ENCODE measurements around the gene NYNRIN.

NYNRIN gene

DNA sequence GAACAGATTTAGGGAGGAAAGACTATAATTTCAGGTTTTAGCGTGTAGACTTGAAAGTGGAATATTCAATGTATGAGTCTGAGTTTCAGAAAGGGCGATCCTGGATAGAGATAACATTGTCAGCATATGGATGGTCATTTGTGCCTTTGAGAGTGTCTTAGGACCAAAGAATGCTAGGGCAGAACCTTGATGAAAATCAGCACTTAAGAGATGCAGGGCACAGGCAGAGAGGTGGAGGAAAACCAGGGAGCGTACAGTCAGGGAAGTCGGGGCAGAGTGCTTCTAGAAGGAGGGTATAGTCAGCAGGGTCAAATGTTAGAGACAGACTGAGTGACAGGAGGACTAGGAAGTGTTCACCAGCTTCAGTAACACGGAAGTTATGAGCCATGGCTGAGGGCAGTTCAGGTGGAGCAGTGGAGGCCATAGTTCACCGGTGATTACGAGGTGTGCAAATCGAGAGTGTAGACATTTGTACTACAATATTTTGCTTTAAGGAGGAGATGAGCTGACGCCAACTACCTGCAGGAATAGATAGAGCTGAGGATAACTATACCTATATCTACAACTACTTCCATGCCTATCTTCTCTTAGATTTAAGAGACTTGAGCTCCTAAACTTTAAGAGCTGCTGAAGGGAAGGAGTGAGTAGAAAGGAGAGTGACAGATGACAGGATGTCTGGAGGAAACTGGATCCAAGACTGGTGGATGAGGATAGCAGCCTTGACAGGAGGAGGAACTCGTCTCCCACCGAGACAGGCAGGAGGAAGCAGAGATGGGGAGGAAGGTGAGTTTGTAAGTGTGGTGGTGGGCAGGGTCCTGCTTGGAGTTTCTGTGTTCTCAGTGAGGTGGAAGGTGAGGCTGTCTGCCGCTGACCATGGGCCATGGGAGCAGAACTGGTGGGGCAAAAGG is 24.1 kb downstream of the NYNRIN start:
- no peak for DNase-seq (ENCODE audit: low read depth)
- H3K4me3 ChIP-seq (ENCODE audit: control insufficient read depth, low read depth, low read length): no peak overlapping the region
- no peak for TF ChIP-seq CTCF (conservative IDR thresholded peaks at IDR 0.05; ENCODE audit: control insufficient read depth, insufficient read depth, low read depth, low read length)

DNA sequence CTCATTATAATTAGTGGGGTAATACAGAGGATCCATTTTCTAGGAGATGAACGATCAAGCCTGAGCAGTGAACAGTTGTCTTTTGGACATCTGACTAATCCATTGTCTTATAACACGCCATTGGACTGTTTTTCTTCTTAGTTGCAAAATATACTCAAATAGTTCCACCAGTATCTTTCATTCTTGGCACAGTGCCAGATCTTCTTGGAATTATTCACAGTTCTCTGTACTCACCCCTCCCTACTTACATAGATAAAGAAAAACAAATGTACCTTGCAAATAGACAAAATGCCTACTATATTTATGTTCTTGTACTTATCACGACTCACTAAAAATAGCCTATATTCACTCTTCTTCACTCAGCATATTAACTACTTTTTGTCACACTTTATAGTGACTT is 26.9 kb downstream of the NYNRIN start:
- no peak overlapping the region for H3K4me3 ChIP-seq (ENCODE audit: control insufficient read depth, low read depth, low read length)
- DNase-seq (ENCODE audit: low read depth): peak; percentile 90
- no peak for TF ChIP-seq CTCF (conservative IDR thresholded peaks at IDR 0.05; ENCODE audit: control insufficient read depth, insufficient read depth, low read depth, low read length)

GRCh38 chr14:24426150-24426911 is 27.5 kb downstream of the NYNRIN start:
- no peak overlapping the region for H3K4me3 ChIP-seq (ENCODE audit: control insufficient read depth, low read depth, low read length)
- no peak for TF ChIP-seq CTCF (conservative IDR thresholded peaks at IDR 0.05; ENCODE audit: control insufficient read depth, insufficient read depth, low read depth, low read length)
- no peak for DNase-seq (ENCODE audit: low read depth)

- no peak overlapping the region for H3K4me3 ChIP-seq (ENCODE audit: control insufficient read depth, low read depth, low read length)
- TF ChIP-seq CTCF (conservative IDR thresholded peaks at IDR 0.05; ENCODE audit: control insufficient read depth, insufficient read depth, low read depth, low read length): no peak
- no peak for DNase-seq (ENCODE audit: low read depth)
Measured at GRCh38 chr14:24426912-24427536, 28.2 kb downstream of the NYNRIN start.

- no peak for DNase-seq (ENCODE audit: low read depth)
- TF ChIP-seq CTCF (conservative IDR thresholded peaks at IDR 0.05; ENCODE audit: control insufficient read depth, insufficient read depth, low read depth, low read length): no peak
- no peak overlapping the region for H3K4me3 ChIP-seq (ENCODE audit: control insufficient read depth, low read depth, low read length)
Measured at GRCh38 chr14:24427537-24428508, 29.0 kb downstream of the NYNRIN start.

All from fibroblast of mammary gland (primary cell).